Liver (tissue), 3 donors: ENCODE data around the gene CASZ1.

Source experiments
- EGR1 ChIP-seq, 2 donors: IDR thresholded peaks; 2 replicates each; pipeline ENCODE4 v1.6.1; 2016 to 2018; ENCODE audit warnings: antibody characterized with exemption in 2 of 2, low read depth in 2 of 2
- GABPA ChIP-seq, 2 donors: IDR thresholded peaks in 1 of 2; conservative IDR thresholded peaks in 1 of 2; 2 replicates each; pipeline ENCODE4 v1.6.1; 2016; ENCODE audit warnings: antibody characterized with exemption in 2 of 2, mild to moderate bottlenecking in 1 of 2, moderate library complexity in 1 of 2
- JUND ChIP-seq, 2 donors: IDR thresholded peaks; 2 replicates each; pipeline ENCODE4 v1.6.1; 2016; ENCODE audit warnings: antibody characterized with exemption in 2 of 2
- RAD21 ChIP-seq, 2 donors: IDR thresholded peaks; 2 replicates each; pipeline ENCODE4 v1.6.1; 2016; ENCODE audit warnings: antibody characterized with exemption in 2 of 2, mild to moderate bottlenecking in 2 of 2
- SP1 ChIP-seq: IDR thresholded peaks from 2 replicates; pipeline ENCODE4 v1.6.1; 2018; ENCODE audit warnings: antibody characterized with exemption, mild to moderate bottlenecking
- TAF1 ChIP-seq: conservative IDR thresholded peaks from 2 replicates; pipeline ENCODE4 v1.6.1; 2016; ENCODE audit warnings: antibody characterized with exemption, mild to moderate bottlenecking
- TF ChIP-seq, protein P1 (sequence below): IDR thresholded peaks from 2 replicates; pipeline ENCODE4 v1.6.1; 2016; ENCODE audit warnings: antibody characterized with exemption, mild to moderate bottlenecking
- TF ChIP-seq, protein P2 (sequence below): fragments of 150-350 bp; IDR thresholded peaks from 2 replicates; pipeline ENCODE4 v1.5.1; 2017; ENCODE audit warnings: improper control_type of control experiment, low read depth, low read length; ENCODE audit not compliant: missing input control
- TF ChIP-seq, protein P3 (sequence below): IDR thresholded peaks from 2 replicates; pipeline ENCODE4 v1.6.1; 2016; ENCODE audit warnings: antibody characterized with exemption
- TF ChIP-seq, protein P4 (sequence below): IDR thresholded peaks from 2 replicates; pipeline ENCODE4 v1.6.1; 2016; ENCODE audit warnings: antibody characterized with exemption
- donor health status: healthy.
- donor health status: healthy.

DNA sequence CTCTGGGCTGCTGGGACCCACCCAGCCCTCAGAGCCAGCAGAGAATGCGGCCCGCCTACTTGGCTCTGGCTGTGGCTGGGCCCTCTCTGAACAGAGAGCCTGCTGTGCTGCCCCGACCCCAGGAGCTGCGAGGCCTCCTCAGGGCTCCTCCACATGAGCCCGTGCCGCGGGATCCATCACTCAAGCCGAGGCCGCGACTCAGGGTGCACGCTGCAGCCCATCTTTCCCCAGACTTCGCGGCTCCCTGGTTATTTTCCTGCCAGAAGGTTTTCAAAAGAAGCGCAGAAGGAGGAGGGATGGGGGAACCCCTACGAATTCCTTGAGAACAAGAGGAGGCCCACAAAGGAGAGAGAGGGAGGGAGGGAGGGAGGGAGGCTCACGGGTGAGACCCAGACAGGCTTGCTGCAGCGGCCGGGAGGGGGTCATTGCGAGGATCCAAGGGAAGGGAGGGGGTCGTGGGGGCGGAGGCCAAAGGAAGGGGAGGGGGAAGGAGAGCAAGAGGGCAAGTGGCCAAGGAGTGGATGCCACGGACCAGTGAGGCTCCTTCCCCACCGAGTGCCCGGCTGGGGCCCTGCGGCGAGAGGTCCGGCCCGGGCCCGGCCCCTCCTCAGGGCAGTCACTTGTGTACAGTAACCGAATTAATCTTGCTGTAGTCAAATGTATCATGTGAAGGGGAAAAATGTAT is 146.8 kb downstream of the CASZ1 start:
- TF ChIP-seq, protein P1, sequence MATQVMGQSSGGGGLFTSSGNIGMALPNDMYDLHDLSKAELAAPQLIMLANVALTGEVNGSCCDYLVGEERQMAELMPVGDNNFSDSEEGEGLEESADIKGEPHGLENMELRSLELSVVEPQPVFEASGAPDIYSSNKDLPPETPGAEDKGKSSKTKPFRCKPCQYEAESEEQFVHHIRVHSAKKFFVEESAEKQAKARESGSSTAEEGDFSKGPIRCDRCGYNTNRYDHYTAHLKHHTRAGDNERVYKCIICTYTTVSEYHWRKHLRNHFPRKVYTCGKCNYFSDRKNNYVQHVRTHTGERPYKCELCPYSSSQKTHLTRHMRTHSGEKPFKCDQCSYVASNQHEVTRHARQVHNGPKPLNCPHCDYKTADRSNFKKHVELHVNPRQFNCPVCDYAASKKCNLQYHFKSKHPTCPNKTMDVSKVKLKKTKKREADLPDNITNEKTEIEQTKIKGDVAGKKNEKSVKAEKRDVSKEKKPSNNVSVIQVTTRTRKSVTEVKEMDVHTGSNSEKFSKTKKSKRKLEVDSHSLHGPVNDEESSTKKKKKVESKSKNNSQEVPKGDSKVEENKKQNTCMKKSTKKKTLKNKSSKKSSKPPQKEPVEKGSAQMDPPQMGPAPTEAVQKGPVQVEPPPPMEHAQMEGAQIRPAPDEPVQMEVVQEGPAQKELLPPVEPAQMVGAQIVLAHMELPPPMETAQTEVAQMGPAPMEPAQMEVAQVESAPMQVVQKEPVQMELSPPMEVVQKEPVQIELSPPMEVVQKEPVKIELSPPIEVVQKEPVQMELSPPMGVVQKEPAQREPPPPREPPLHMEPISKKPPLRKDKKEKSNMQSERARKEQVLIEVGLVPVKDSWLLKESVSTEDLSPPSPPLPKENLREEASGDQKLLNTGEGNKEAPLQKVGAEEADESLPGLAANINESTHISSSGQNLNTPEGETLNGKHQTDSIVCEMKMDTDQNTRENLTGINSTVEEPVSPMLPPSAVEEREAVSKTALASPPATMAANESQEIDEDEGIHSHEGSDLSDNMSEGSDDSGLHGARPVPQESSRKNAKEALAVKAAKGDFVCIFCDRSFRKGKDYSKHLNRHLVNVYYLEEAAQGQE: no peak
- TF ChIP-seq RAD21 (IDR thresholded peaks at IDR 0.05) (no peak), SP1 (no peak), GABPA (IDR thresholded peaks at IDR 0.05 in 1 of 2, conservative IDR thresholded peaks at IDR 0.05 in 1 of 2) (no peak), JUND (IDR thresholded peaks at IDR 0.05) (no peak), EGR1 (IDR thresholded peaks at IDR 0.05; ENCODE audit: low read depth in 2 of 2) (no peak), TAF1 (no peak)
- TF ChIP-seq, protein P2, sequence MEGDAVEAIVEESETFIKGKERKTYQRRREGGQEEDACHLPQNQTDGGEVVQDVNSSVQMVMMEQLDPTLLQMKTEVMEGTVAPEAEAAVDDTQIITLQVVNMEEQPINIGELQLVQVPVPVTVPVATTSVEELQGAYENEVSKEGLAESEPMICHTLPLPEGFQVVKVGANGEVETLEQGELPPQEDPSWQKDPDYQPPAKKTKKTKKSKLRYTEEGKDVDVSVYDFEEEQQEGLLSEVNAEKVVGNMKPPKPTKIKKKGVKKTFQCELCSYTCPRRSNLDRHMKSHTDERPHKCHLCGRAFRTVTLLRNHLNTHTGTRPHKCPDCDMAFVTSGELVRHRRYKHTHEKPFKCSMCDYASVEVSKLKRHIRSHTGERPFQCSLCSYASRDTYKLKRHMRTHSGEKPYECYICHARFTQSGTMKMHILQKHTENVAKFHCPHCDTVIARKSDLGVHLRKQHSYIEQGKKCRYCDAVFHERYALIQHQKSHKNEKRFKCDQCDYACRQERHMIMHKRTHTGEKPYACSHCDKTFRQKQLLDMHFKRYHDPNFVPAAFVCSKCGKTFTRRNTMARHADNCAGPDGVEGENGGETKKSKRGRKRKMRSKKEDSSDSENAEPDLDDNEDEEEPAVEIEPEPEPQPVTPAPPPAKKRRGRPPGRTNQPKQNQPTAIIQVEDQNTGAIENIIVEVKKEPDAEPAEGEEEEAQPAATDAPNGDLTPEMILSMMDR: no peak
- TF ChIP-seq, protein P3, sequence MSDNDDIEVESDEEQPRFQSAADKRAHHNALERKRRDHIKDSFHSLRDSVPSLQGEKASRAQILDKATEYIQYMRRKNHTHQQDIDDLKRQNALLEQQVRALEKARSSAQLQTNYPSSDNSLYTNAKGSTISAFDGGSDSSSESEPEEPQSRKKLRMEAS: no peak
- TF ChIP-seq, protein P4, sequence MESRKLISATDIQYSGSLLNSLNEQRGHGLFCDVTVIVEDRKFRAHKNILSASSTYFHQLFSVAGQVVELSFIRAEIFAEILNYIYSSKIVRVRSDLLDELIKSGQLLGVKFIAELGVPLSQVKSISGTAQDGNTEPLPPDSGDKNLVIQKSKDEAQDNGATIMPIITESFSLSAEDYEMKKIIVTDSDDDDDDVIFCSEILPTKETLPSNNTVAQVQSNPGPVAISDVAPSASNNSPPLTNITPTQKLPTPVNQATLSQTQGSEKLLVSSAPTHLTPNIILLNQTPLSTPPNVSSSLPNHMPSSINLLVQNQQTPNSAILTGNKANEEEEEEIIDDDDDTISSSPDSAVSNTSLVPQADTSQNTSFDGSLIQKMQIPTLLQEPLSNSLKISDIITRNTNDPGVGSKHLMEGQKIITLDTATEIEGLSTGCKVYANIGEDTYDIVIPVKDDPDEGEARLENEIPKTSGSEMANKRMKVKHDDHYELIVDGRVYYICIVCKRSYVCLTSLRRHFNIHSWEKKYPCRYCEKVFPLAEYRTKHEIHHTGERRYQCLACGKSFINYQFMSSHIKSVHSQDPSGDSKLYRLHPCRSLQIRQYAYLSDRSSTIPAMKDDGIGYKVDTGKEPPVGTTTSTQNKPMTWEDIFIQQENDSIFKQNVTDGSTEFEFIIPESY: no peak
